GM21576 (cell line): ENCODE measurements around the gene GLT8D2.

ENCODE experiments used
- ATAC-seq: cut with Tn5 transposase; IDR thresholded peaks from one replicate; pipeline ENCODE4 v1.9.1; 2021; ENCODE audit warnings: mild to moderate bottlenecking, moderate library complexity; ENCODE audit not compliant: unreplicated experiment

The GLT8D2 gene

DNA sequence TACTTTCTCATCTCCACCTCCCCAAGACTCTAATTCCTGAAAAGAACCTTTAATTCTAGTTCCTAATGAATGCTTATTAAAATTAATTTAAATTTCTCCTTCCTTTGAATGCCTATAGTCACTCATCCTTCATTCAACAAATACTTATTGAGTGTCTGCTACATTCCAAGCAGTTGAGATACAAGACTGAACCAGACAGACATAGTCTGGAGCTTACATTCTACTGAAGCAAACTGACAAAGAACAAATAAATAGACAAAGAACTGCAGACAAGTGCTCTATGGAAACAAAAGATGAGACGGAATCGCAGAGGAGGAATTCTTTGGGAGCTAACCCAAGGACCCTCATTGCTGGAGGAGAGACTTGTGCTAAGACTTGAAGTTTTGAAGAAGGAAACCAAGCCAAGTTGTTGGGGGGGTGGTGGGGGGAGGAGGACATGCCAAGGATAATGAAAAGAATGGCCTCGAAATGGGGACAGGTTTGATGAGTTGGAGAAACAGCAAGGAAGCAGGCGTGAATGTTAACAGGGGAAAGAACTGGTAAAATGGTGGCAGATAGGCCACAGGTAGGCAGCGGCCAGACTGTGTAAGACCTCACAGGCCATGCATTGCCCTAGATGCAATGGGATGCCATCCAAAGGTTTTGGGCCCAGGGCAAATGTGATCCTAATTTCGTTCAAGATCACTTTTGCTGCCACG is 94.0 kb downstream of the GLT8D2 start:
- ATAC-seq = no peak

DNA sequence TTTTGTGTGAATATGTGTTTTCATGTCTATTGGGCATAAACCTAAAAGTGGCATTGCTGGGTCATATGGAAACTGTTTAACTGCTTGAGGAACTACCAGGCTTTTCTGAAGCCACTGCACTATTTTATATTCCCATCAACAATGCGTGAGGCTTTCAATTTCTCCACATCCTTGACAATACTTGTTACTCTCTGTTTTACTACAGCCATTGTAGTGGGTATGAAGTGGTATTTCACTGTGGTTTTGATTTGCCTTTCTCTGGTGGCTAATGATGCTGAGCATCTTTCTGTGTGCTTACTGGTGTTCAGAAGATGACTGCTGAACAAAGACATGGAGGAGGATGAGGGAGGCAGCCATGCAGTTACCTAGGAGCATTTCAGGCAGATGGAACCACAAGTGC is 97.5 kb downstream of the GLT8D2 start:
- ATAC-seq = no peak

DNA sequence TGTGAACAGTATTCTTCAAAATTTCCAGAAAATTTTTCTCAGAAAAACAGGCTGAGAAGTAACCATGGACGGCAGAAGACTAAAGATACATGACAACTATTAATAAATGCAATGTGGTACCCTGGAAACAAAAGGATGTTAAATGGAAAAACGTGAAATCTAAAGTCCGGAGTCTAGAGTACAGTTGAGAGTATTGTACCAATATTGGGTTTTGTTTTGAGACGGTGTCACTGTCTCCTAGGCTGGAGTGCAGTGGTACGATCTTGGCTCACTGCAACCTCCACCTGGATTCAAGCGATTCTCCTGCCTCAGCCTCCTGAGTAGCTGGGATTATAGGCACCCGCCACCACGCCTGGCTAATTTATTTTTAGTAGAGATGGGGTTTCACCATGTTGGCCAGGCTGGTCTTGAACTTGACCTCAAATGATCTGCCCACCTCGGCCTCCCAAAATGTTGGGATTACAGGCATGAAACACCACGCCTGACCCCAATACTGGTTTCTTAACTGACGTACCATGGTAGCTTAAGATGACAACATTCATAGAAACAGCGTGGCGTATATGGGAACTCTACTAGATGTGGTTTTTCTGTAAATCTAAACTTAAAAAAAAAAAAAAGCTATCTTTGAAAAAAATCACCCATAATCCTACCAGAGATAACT is 101.1 kb downstream of the GLT8D2 start:
- ATAC-seq = no peak

DNA sequence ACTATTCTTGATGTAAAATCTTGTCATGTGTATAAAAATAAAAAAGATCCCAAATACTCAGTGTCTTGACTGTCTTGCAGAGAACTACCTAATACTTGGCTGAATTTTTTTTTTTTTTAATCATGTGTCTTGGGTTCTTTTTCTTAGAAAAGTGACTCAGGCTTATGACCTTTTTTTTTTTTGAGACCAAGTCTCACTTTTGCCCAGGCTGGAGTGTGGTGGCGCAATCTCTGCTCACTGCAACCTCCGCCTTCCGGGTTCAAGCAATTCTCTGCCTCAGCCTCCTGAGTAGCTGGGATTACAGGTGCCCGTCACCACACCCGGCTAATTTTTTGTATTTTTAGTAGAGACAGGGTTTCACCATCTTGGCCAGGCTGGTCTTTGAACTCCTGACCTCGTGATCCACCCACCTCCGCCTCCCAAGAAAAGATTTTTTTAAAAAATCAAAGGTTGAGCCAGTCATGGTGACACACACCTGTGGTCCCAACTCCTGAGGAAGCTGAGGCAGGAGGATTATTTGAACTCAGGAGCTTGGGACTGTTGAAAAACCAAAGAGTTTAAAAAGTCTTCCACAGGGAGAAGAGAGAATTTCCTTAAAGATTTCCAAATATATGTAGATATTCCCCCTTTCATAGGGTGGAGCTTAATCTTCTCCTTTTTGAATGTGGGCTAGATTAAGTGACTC is 102.0 kb downstream of the GLT8D2 start:
- no peak for ATAC-seq

- no peak for ATAC-seq
Measured at GRCh38 chr12:103944964-103945363, 105.0 kb downstream of the GLT8D2 start.
